ENCODE data around the gene EXOC4. TPM values are rescaled to one million over a fixed set of nuclear protein-coding genes. Genes with fewer than 3 reads are reported as not detected.

EXOC4 gene
- total and polyA plus RNA-seq, 2 of the 8 experiments (the other 6 are each of a cell fraction or from before 2014, with no cell fraction given) = 27.0 to 67.3 TPM

DNA sequence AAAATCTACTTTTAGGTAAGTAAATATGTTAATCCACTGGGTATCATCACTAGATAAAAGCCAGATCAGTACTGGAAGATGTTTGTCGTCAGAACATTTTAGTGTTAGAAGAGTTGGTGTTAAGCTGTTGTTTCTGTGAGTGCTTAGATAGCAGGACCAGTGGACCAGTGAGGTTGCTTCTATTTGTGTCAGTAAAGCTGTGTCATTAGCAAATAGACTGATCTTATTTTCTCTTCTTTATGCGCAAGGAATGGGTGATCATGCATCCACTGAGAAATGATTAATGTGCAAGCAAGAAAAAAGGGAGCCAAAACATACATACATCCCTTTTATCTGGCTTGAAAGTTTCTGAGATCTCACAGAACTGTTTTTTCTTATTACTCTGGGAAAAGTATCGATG lies 42.6 kb downstream of the EXOC4 start:
- Histone ChIP-seq H4K8ac (ENCODE audit: extremely low read depth, insufficient read depth, low read length) (no peak overlapping the region), H4K91ac (replicated peaks; ENCODE audit: insufficient read length, low read length) (no peak overlapping the region), H3K4me2 (ENCODE audit: insufficient read depth in 1 of 2, low read depth in 2 of 2, low read length in 2 of 2) (no peak overlapping the region), H4K5ac (ENCODE audit: insufficient read length, low read depth, low read length) (no peak overlapping the region), H3K23ac (ENCODE audit: insufficient read length) (no peak overlapping the region), H3K4ac (replicated peaks; ENCODE audit: insufficient read length, low read depth, low read length) (no peak overlapping the region), H2BK5ac (ENCODE audit: low read depth, low read length) (no peak overlapping the region), H2BK20ac (ENCODE audit: low read length) (no peak overlapping the region), H2BK15ac (ENCODE audit: low read length) (no peak overlapping the region), H3K27me3 (replicated peaks in 1 of 4; ENCODE audit: control insufficient read depth in 3 of 4, extremely low read depth in 1 of 4, insufficient read depth in 3 of 4, low read length in 3 of 4) (no peaks in the 10 kb centered on the region), H2BK12ac (ENCODE audit: low read depth, low read length) (no peak overlapping the region), H3K18ac (ENCODE audit: extremely low read depth, low read length) (no peak overlapping the region), H4K20me1 (replicated peaks in 1 of 2; ENCODE audit: control insufficient read depth in 1 of 2, insufficient read depth in 2 of 2, low read length in 2 of 2) (peaks cover 0 to 3% of the 10 kb centered on the region in 2 experiments), H3K56ac (replicated peaks; ENCODE audit: insufficient read length, low read depth, low read length) (no peak overlapping the region), H3K9me3 (ENCODE audit: insufficient read depth in 2 of 2, low read depth in 1 of 2, low read length in 1 of 2) (no peaks in the 10 kb centered on the region), H2AK5ac (ENCODE audit: low read depth, low read length) (no peak overlapping the region), H2AFZ (ENCODE audit: low read length) (no peak overlapping the region), H3K36me3 (ENCODE audit: control insufficient read depth in 2 of 4, insufficient read depth in 4 of 4, low read length in 3 of 4) (peaks cover 0 to 4% (median 1%) of the 10 kb centered on the region in 4 experiments; a peak in 1 of 8 replicates), H3K4me3 (ENCODE audit: extremely low read depth in 1 of 4, insufficient read depth in 2 of 4, low read depth in 3 of 4, low read length in 4 of 4) (no peak overlapping the region), H3K4me1 (replicated peaks in 1 of 4; ENCODE audit: control insufficient read depth in 3 of 4, insufficient read depth in 4 of 4, low read length in 3 of 4) (peaks cover 0 to 7% (median 1%) of the 10 kb centered on the region in 4 experiments; a peak in 1 of 7 replicates), H3K79me1 (ENCODE audit: low read depth, low read length) (peaks cover 6% of the 10 kb centered on the region; the same call in 1 of the 2 replicates), H3K23me2 (ENCODE audit: low read depth, low read length) (no peaks in the 10 kb centered on the region), H3K14ac (ENCODE audit: insufficient read length) (no peak overlapping the region), H2BK120ac (replicated peaks; ENCODE audit: low read depth, low read length) (no peak overlapping the region), H3K79me2 (ENCODE audit: control insufficient read depth in 1 of 2, insufficient read depth in 2 of 2, low read length in 2 of 2) (peaks cover 0 to 22% of the 10 kb centered on the region in 2 experiments; a peak in 2 of 4 replicates), H3K9ac (replicated peaks in 1 of 4; ENCODE audit: extremely low read depth in 1 of 4, low read depth in 3 of 4, low read length in 3 of 4) (no peak overlapping the region), H3K27ac (ENCODE audit: low read depth, low read length) (no peak overlapping the region)
- CTCF ChIA-PET (ENCODE audit: partially characterized antibody) = interaction anchor here (0.5 to 2.1 kb wide), 7 partner anchors 21 to 559 kb away, joined by 3 to 8 read pairs (median 3); no protein-coding TSS in a partner anchor
- 93% methylated on average over 3 of the region's 3 CpGs; no CpG with 5 or more reads in 1 of the 2 experiments for WGBS, 2 experiments (ENCODE audit: extremely low coverage in 1 of 2, insufficient coverage in 1 of 2, insufficient read length in 1 of 2, insufficient replicate concordance in 2 of 2, low coverage in 1 of 2, low lambda C conversion rate in 2 of 2, missing lambda C conversion rate in 1 of 2)
- DNase-seq (ENCODE audit: low read depth in 1 of 2, low spot score in 2 of 2) (no peak), FAIRE-seq (no peak)
- POLR2A ChIA-PET (ENCODE audit: partially characterized antibody) = no interaction called here
- TF ChIP-seq RNF2 (IDR thresholded peaks at IDR 0.05; ENCODE audit: borderline replicate concordance, low read depth, low read length, missing control alignments, poor library complexity, severe bottlenecking) (no peak), RFX5 (IDR thresholded peaks at IDR 0.05; ENCODE audit: borderline replicate concordance, low read depth, low read length) (no peak)
